CD14-positive monocyte (primary cell): Measurements from ENCODE around the gene DNAH11. TPM values are rescaled to one million over a fixed set of nuclear protein-coding genes. Genes with fewer than 3 reads are reported as not detected.

Experiments used
- DNase-seq, 3 donors: peaks; one replicate each; pipeline ENCODE4 v3.0.0-alpha.2; 2011 to 2022
- H2AFZ ChIP-seq: 2 replicates; pipeline ENCODE4 v1.6.0; 2012; ENCODE audit warnings: mild to moderate bottlenecking, low read depth, low read length, inconsistent platforms; ENCODE audit not compliant: insufficient read depth, poor library complexity, severe bottlenecking
- H3K27ac ChIP-seq, 2 donors: 1 replicate in 1 of 2; 2 replicates in 1 of 2; pipeline ENCODE4 v1.5.1; 2012 to 2013; ENCODE audit warnings: low read length in 2 of 2, control low read depth in 1 of 2, inconsistent platforms in 1 of 2, low read depth in 1 of 2, mild to moderate bottlenecking in 1 of 2
- H3K27me3 ChIP-seq, 2 donors: one replicate each; pipeline versions ENCODE4 v1.6.0 to v1.6.1; 2011 to 2013; ENCODE audit warnings: low read length in 2 of 2; ENCODE audit not compliant: control insufficient read depth in 2 of 2, insufficient read depth in 2 of 2
- H3K36me3 ChIP-seq, 2 donors: replicated peaks in 1 of 2; 1 replicate in 1 of 2; 2 replicates in 1 of 2; pipeline versions ENCODE4 v1.5.1 to v1.6.1; 2012 to 2013; ENCODE audit warnings: low read length in 2 of 2, control low read depth in 1 of 2, inconsistent platforms in 1 of 2, mild to moderate bottlenecking in 1 of 2; ENCODE audit not compliant: insufficient read depth in 2 of 2, control insufficient read depth in 1 of 2
- H3K4me1 ChIP-seq, 2 donors: 1 replicate in 1 of 2; 2 replicates in 1 of 2; pipeline versions ENCODE4 v1.5.1 to v1.6.1; 2012 to 2013; ENCODE audit warnings: low read length in 2 of 2, control low read depth in 1 of 2, inconsistent platforms in 1 of 2, mild to moderate bottlenecking in 1 of 2, moderate library complexity in 1 of 2; ENCODE audit not compliant: insufficient read depth in 2 of 2, control insufficient read depth in 1 of 2
- H3K4me2 ChIP-seq: replicated peaks from 2 replicates; pipeline ENCODE3; 2012; ENCODE audit warnings: low read length, moderate library complexity, mild to moderate bottlenecking; ENCODE audit not compliant: poor library complexity, severe bottlenecking; ENCODE audit errors: extremely low read depth
- H3K4me3 ChIP-seq, 3 experiments: fragments of 200-600 bp in 1 of 3; sonication (generic) in 1 of 3; replicated peaks in 1 of 3; 1 replicate in 2 of 3; 2 replicates in 1 of 3; pipeline ENCODE4 v1.5.1; 2011 to 2013; ENCODE audit warnings: low read length in 3 of 3, mild to moderate bottlenecking in 3 of 3, control low read depth in 2 of 3, low read depth in 2 of 3, inconsistent platforms in 1 of 3, moderate library complexity in 1 of 3
- H3K79me2 ChIP-seq: 2 replicates; pipeline ENCODE4 v1.6.0; 2012; ENCODE audit warnings: mild to moderate bottlenecking, control low read depth, inconsistent platforms, low read length, moderate library complexity; ENCODE audit not compliant: insufficient read depth
- H3K9ac ChIP-seq: 2 replicates; pipeline ENCODE4 v1.6.0; 2017; ENCODE audit warnings: low read length, mild to moderate bottlenecking; ENCODE audit not compliant: insufficient read depth, poor library complexity, severe bottlenecking
- H3K9me3 ChIP-seq, 2 donors: replicated peaks in 1 of 2; 1 replicate in 1 of 2; 2 replicates in 1 of 2; pipeline versions ENCODE4 v1.5.1 to v1.6.1; 2012 to 2013; ENCODE audit warnings: low read length in 2 of 2, control low read depth in 1 of 2; ENCODE audit not compliant: control insufficient read depth in 1 of 2, insufficient read depth in 1 of 2
- H4K20me1 ChIP-seq: 2 replicates; pipeline ENCODE4 v1.6.0; 2012; ENCODE audit warnings: mild to moderate bottlenecking, low read length, control low read depth, moderate library complexity; ENCODE audit not compliant: insufficient read depth
- H3K27ac Mint-ChIP-seq, 7 donors: one replicate each; pipeline ENCODE4 v1.8.0; 2020; ENCODE audit warnings: mild to moderate bottlenecking in 7 of 7, mixed read lengths in 7 of 7, moderate library complexity in 6 of 7, inconsistent platforms in 2 of 7
- H3K27me3 Mint-ChIP-seq, 3 donors: one replicate each; pipeline ENCODE4 v1.8.0; 2021 to 2022; ENCODE audit warnings: low read depth in 3 of 3, mild to moderate bottlenecking in 3 of 3, mixed read lengths in 3 of 3, moderate library complexity in 3 of 3, inconsistent platforms in 1 of 3
- H3K36me3 Mint-ChIP-seq, 2 donors: one replicate each; pipeline ENCODE4 v1.8.0; 2020; ENCODE audit warnings: mixed read lengths in 2 of 2, inconsistent platforms in 1 of 2, mild to moderate bottlenecking in 1 of 2
- H3K4me1 Mint-ChIP-seq: one replicate; pipeline ENCODE4 v1.8.0; 2020; ENCODE audit warnings: mild to moderate bottlenecking, mixed read lengths
- H3K4me3 Mint-ChIP-seq, 2 donors: one replicate each; pipeline ENCODE4 v1.8.0; 2020; ENCODE audit warnings: mild to moderate bottlenecking in 2 of 2, mixed read lengths in 2 of 2, moderate library complexity in 1 of 2
- H3K9me3 Mint-ChIP-seq, 7 donors: one replicate each; pipeline ENCODE4 v1.8.0; 2020 to 2022; ENCODE audit warnings: mixed read lengths in 7 of 7, mild to moderate bottlenecking in 6 of 7, moderate library complexity in 6 of 7, inconsistent platforms in 2 of 7
- WGBS: methylation state at CpG from one replicate; pipeline ENCODE4 v1.1.5; 2013; ENCODE audit warnings: missing lambda C conversion rate; ENCODE audit not compliant: insufficient coverage; 5-methylcytosine and 5-hydroxymethylcytosine counted together
- intact Hi-C, 2 donors: fragments of 100-400 bp; cut with micrococcal nuclease; formaldehyde crosslinking; loops; one replicate each; pipeline versions ENCODE4 v1.15.0 to v1.15.1; 2023
- polyA plus RNA-seq, 3 donors: library from polyadenylated mRNA; depleted of rRNA in 1 of 3; unstranded in 2 of 3; stranded (reverse) in 1 of 3; fragments of 300-500 nt in 2 of 3; fragments of >200 nt in 1 of 3; fragmentation: Illumina TruSeq in 2 of 3; gene quantifications; 1 replicate in 2 of 3; 2 replicates in 1 of 3; pipeline ENCODE4 v1.2.3, GENCODE V29; 2012 to 2021
- TF ChIP-seq, protein P1 (sequence below): fragments of 200-600 bp; IDR thresholded peaks from one replicate; pipeline ENCODE4 v1.8.0; 2022; ENCODE audit warnings: antibody characterized with exemption, mild to moderate bottlenecking

Gene DNAH11
- polyA plus RNA-seq, 3 donors, result not detected

DNA sequence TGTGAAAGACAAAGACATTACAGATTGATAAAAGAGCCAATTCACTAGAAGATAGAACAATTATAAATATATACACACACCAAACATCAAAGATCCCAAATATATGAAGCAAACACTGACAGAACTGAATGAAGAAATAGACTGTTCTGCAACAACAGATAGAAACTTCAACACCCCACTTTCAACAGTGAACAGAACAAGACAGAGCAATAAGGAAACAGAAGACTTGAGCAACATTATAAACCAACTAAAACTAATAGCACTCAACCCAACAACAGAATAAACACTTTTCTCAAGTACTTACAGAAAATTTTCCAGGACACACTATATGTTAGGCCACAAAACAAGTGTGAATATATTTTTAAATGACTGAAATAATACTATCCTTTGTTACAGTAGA lies 392.0 kb downstream of the DNAH11 start:
- Histone ChIP-seq H2AFZ (no peak overlapping the region), H3K4me3 (peak overlapping the region in 1 of 3 experiments; percentile 10), H3K79me2 (peaks cover 76% of the 10 kb centered on the region), H3K27me3 (no peaks in the 10 kb centered on the region), H4K20me1 (no peaks in the 10 kb centered on the region), H3K36me3 (no peaks in the 10 kb centered on the region), H3K4me2 (peak overlapping the region; percentile 42), H3K9me3 (peaks cover 0 to 3% of the 10 kb centered on the region in 2 donors), H3K9ac (no peak overlapping the region), H3K4me1 (peaks cover 0 to 25% of the 10 kb centered on the region in 2 donors), H3K27ac (peak overlapping the region in 1 of 2 donors; percentile 66)
- Mint-ChIP-seq H3K27ac (peak overlapping the region in 5 of 7 donors; percentile 2 to 32 (median 17)), H3K4me3 (no peak overlapping the region), H3K4me1 (peaks cover 24% of the 10 kb centered on the region), H3K9me3 (peaks cover 3 to 25% (median 11%) of the 10 kb centered on the region in 7 donors), H3K36me3 (peaks cover 12 to 25% of the 10 kb centered on the region in 2 donors), H3K27me3 (no peaks in the 10 kb centered on the region)
- TF ChIP-seq, protein P1, sequence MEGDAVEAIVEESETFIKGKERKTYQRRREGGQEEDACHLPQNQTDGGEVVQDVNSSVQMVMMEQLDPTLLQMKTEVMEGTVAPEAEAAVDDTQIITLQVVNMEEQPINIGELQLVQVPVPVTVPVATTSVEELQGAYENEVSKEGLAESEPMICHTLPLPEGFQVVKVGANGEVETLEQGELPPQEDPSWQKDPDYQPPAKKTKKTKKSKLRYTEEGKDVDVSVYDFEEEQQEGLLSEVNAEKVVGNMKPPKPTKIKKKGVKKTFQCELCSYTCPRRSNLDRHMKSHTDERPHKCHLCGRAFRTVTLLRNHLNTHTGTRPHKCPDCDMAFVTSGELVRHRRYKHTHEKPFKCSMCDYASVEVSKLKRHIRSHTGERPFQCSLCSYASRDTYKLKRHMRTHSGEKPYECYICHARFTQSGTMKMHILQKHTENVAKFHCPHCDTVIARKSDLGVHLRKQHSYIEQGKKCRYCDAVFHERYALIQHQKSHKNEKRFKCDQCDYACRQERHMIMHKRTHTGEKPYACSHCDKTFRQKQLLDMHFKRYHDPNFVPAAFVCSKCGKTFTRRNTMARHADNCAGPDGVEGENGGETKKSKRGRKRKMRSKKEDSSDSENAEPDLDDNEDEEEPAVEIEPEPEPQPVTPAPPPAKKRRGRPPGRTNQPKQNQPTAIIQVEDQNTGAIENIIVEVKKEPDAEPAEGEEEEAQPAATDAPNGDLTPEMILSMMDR, result no peak
- DNase-seq, result peak in 2 of 3 donors; percentile 18
- intact Hi-C loops, result no loop called here

DNA sequence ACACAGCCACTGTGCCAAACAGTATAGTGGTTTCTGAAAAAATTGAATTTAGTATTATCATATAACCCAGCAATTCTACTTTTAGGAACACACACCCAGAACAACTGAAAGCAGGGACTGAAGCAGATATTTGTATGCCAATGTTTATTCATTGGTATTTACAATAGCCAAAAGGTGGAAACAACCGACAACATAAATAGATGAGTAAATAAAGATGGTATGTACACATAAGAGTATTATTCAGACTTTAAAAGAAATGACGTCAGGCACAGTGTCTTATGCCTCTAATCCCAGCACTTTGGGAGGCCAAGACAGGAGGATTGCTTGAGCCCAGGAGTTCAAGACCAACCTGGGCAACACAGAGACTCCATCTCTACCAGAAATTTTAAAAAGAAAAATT lies 395.6 kb downstream of the DNAH11 start:
- Mint-ChIP-seq H3K4me1 (peaks cover 37% of the 10 kb centered on the region), H3K27ac (no peak overlapping the region), H3K4me3 (no peak overlapping the region), H3K27me3 (no peaks in the 10 kb centered on the region), H3K36me3 (peaks cover 10 to 13% of the 10 kb centered on the region in 2 donors), H3K9me3 (peaks cover 0 to 11% (median 0%) of the 10 kb centered on the region in 7 donors)
- Histone ChIP-seq H3K4me2 (no peak overlapping the region), H3K4me1 (peaks cover 9 to 43% of the 10 kb centered on the region in 2 donors), H3K9ac (no peak overlapping the region), H2AFZ (no peak overlapping the region), H3K27ac (no peak overlapping the region), H3K9me3 (peaks cover 0 to 3% of the 10 kb centered on the region in 2 donors), H3K79me2 (peaks cover 88% of the 10 kb centered on the region), H3K27me3 (no peaks in the 10 kb centered on the region), H4K20me1 (no peaks in the 10 kb centered on the region), H3K4me3 (no peak overlapping the region), H3K36me3 (no peaks in the 10 kb centered on the region)
- no CpG with 5 or more reads among the region's 2 CpGs for WGBS
- TF ChIP-seq, protein P1, result no peak
- DNase-seq, result no peak
- intact Hi-C loops, result no loop called here
